Measurements from ENCODE around the gene PRR18. TPM values are rescaled to one million over a fixed set of nuclear protein-coding genes. Genes with fewer than 3 reads are reported as not detected.

PRR18 gene
- polyA plus RNA-seq, 1 experiment, result not detected

- Histone ChIP-seq H3K4me3 (ENCODE audit: low read depth, low read length) (no peak overlapping the region), H3K27me3 (ENCODE audit: control insufficient read depth, insufficient read depth, low read length) (0 out of 2 replicates have a peak, but pooled peaks cover 3% of the 10 kb centered on the region), H3K36me3 (ENCODE audit: control insufficient read depth, insufficient read depth, low read length) (no peaks in the 10 kb centered on the region)
- TF ChIP-seq, protein P1, sequence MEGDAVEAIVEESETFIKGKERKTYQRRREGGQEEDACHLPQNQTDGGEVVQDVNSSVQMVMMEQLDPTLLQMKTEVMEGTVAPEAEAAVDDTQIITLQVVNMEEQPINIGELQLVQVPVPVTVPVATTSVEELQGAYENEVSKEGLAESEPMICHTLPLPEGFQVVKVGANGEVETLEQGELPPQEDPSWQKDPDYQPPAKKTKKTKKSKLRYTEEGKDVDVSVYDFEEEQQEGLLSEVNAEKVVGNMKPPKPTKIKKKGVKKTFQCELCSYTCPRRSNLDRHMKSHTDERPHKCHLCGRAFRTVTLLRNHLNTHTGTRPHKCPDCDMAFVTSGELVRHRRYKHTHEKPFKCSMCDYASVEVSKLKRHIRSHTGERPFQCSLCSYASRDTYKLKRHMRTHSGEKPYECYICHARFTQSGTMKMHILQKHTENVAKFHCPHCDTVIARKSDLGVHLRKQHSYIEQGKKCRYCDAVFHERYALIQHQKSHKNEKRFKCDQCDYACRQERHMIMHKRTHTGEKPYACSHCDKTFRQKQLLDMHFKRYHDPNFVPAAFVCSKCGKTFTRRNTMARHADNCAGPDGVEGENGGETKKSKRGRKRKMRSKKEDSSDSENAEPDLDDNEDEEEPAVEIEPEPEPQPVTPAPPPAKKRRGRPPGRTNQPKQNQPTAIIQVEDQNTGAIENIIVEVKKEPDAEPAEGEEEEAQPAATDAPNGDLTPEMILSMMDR (IDR thresholded peaks at IDR 0.05; ENCODE audit: insufficient read depth, low read depth, low read length), result no peak
- ChIA-PET CTCF (interaction anchor here (1.8 kb wide), 1 partner anchor 116 kb away, joined by 7 read pairs; no protein-coding TSS in a partner anchor), POLR2A (no interaction called here)
- no peak for DNase-seq (ENCODE audit: low read depth)
These were observed 23.0 kb downstream of the PRR18 start for GRCh38 chr6:166285233-166285632.

- H3K27me3 ChIP-seq (ENCODE audit: control insufficient read depth, insufficient read depth, low read length), result 0 out of 2 replicates have a peak, but pooled peaks cover 3% of the 10 kb centered on the region
- no peak for DNase-seq (ENCODE audit: low read depth)
- no peak overlapping the region for H3K4me3 ChIP-seq (ENCODE audit: low read depth, low read length)
- TF ChIP-seq, protein P1 (IDR thresholded peaks at IDR 0.05; ENCODE audit: insufficient read depth, low read depth, low read length), result no peak
- CTCF ChIA-PET, result interaction anchor here (1.8 kb wide), 1 partner anchor 116 kb away, joined by 7 read pairs; no protein-coding TSS in a partner anchor
- POLR2A ChIA-PET, result no interaction called here
- H3K36me3 ChIP-seq (ENCODE audit: control insufficient read depth, insufficient read depth, low read length), result no peaks in the 10 kb centered on the region
These were observed 23.6 kb downstream of the PRR18 start for GRCh38 chr6:166284640-166285039.

GRCh38 chr6:166282394-166283032 is 25.7 kb downstream of the PRR18 start:
- DNase-seq (ENCODE audit: low read depth), result no peak
- H3K36me3 ChIP-seq (ENCODE audit: control insufficient read depth, insufficient read depth, low read length), result no peaks in the 10 kb centered on the region
- H3K4me3 ChIP-seq (ENCODE audit: low read depth, low read length), result no peak overlapping the region
- CTCF ChIA-PET, result interaction anchor here (3.3 kb wide), 1 partner anchor 118 kb away, joined by 24 read pairs; no protein-coding TSS in a partner anchor
- POLR2A ChIA-PET, result no interaction called here
- TF ChIP-seq, protein P1 (IDR thresholded peaks at IDR 0.05; ENCODE audit: insufficient read depth, low read depth, low read length), result no peak
- 0 out of 2 replicates have a peak, but pooled peaks cover 3% of the 10 kb centered on the region for H3K27me3 ChIP-seq (ENCODE audit: control insufficient read depth, insufficient read depth, low read length)

GRCh38 chr6:166281104-166281503 is 27.1 kb downstream of the PRR18 start:
- DNase-seq (ENCODE audit: low read depth), result no peak
- Histone ChIP-seq H3K36me3 (ENCODE audit: control insufficient read depth, insufficient read depth, low read length) (no peaks in the 10 kb centered on the region), H3K27me3 (ENCODE audit: control insufficient read depth, insufficient read depth, low read length) (peaks cover 3% of the 10 kb centered on the region; the same call in 1 of the 2 replicates), H3K4me3 (ENCODE audit: low read depth, low read length) (no peak overlapping the region)
- TF ChIP-seq, protein P1 (IDR thresholded peaks at IDR 0.05; ENCODE audit: insufficient read depth, low read depth, low read length), result no peak
- CTCF ChIA-PET, result interaction anchor here (1.0 to 3.3 kb wide), 5 partner anchors 13 to 129 kb away, joined by 3 to 24 read pairs (median 3); no protein-coding TSS in a partner anchor
- POLR2A ChIA-PET, result no interaction called here

DNA sequence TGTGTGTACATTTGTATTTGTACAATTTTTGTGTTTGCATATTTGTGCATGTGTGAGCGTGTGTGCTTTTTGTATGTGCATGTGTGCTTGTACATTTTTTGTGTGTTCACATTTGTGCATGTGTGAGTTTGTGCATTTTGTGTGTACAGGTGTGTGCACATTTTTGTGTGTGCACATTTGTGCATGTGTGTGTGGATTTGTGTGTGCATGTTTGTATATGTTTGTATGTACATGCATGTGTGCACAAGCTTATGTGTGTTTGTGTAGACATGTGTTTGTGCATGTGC is 28.9 kb downstream of the PRR18 start:
- ChIA-PET CTCF (interaction anchor here (3.3 kb wide), 1 partner anchor 121 kb away, joined by 24 read pairs; no protein-coding TSS in a partner anchor), POLR2A (no interaction called here)
- Histone ChIP-seq H3K36me3 (ENCODE audit: control insufficient read depth, insufficient read depth, low read length) (no peaks in the 10 kb centered on the region), H3K27me3 (ENCODE audit: control insufficient read depth, insufficient read depth, low read length) (peaks cover 3% of the 10 kb centered on the region; the same call in 1 of the 2 replicates), H3K4me3 (ENCODE audit: low read depth, low read length) (no peak overlapping the region)
- TF ChIP-seq, protein P1 (IDR thresholded peaks at IDR 0.05; ENCODE audit: insufficient read depth, low read depth, low read length), result no peak
- DNase-seq (ENCODE audit: low read depth), result no peak

Data from BJ (cell line).